Measurements from ENCODE around the gene HCN2.
"Not testable (repeated sequence)": the region's sequence is repeated elsewhere in the genome, so short reads cannot be mapped to it uniquely, and the experiment has no call there.

The HCN2 gene

DNA sequence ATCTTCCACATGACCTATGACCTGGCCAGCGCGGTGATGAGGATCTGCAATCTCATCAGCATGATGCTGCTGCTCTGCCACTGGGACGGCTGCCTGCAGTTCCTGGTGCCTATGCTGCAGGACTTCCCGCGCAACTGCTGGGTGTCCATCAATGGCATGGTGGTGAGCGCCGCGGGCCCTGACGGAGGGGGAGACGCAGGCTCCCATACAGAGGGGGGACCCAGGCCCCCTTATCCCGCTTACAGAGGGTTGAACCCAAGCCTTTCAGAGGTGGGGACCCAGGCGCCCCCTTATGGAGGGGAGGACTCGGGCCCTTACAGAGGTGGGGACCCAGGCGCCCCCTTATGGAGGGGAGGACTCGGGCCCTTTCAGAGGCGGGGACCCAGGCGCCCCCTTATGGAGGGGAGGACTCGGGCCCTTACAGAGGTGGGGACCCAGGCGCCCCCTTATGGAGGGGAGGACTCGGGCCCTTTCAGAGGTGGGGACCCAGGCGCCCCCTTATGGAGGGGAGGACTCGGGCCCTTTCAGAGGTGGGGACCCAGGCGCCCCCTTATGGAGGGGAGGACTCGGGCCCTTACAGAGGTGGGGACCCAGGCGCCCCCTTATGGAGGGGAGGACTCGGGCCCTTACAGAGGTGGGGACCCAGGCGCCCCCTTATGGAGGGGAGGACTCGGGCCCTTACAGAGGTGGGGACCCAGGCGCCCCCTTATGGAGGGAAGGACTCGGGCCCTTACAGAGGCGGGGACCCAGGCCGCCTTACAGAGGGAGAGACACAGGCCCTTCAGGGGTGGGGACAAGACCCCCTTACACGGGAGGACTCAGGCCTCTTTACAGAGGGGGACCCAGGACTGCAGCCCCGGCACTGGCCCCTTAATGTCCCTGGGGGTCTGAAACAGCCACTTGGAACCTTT is 15.6 kb downstream of the HCN2 start:
- DNase-seq (ENCODE audit: low spot score): not testable (repeated sequence)

DNA sequence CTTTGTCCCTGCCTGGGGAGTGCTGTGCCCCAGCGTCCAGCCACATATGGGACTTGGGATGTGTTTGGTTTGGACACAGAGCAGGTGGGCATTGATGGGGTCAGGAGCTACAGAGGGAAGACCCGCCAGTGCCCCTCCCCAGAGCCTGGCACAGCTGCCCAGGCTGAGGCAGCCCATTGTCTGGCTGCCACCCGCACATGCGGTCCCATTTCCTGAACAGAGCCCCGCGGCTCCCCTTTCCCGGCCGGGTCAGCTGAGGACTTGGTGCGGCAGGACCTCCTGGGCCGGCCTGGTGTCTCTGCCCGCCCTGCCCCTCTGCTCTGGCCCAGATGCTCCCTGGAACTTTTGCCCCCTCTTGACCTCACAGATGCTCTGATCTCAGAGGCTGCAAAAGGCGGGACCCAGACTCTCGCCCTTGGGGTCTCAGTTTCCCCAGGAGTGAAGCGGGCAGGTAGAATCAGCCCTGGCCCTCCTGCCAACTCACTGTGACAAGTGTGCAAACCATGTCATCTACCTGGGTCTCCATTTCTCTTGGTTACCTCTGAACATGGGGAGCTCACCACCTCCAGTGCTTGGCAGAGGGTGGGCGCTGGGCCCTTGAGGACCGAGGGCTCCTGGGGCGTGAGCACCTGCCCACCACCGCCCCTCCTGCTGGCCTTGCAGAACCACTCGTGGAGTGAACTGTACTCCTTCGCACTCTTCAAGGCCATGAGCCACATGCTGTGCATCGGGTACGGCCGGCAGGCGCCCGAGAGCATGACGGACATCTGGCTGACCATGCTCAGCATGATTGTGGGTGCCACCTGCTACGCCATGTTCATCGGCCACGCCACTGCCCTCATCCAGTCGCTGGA is 17.8 kb downstream of the HCN2 start:
- no peak for DNase-seq (ENCODE audit: low spot score)

DNA sequence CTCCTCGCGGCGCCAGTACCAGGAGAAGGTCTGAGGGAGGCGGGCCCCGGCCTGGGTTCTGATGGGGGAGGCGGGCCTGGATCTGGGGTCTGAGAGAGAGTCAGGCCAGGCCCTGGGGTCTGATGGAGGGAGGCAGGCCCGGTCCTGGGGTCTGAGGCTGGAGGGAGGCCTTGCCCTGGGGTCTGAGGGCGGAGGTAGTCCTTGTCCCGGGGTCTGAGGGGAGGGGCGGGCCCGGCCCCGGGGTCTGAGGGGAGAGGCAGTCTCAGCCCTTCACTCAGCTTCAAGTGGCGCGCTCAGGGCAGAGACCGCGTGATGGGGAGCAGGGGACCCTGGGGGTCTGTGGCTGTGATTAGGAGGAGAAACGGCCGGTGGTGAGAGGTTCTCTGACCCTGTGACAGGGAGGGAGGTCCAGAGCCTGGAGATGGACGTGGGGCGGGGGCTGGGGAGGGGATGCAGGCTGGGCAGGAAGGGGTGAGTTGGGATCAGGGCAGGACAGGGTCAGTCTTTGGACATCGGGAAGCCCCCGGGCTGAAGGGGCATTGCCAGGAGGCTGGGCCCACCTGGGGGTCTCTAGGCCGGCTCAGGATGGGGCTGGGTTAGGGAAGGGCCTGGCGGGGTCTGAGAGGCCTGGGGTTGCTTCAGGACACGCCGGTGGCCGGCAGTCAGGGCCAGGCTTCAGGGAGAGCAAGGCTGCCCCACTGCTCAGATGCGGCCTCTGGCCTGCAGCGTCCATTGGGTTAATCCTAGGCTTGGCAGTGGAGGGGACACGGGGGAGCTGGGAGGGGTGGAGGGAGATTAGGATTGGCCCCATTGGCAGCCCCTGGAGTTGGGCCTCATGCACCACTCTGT is 18.7 kb downstream of the HCN2 start:
- DNase-seq (ENCODE audit: low spot score): no peak

DNA sequence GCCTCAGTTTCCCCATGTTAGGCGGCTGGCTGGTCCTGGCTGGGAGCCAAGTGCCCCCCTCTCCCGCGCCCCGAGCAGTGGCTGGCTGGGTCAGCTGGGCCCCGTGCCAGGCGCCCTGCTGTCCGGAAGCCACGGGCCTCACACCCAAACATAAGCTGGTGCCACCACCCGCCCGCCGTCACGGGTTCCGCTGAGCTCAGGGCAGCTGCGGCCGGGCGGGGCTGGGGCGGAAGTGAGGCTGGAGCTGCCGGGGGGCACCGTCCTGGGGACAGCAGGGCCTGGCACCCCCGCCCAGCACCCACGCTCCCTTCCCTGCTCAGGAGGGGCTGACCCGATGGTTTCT is 19.3 kb downstream of the HCN2 start:
- no peak for DNase-seq (ENCODE audit: low spot score)

DNA sequence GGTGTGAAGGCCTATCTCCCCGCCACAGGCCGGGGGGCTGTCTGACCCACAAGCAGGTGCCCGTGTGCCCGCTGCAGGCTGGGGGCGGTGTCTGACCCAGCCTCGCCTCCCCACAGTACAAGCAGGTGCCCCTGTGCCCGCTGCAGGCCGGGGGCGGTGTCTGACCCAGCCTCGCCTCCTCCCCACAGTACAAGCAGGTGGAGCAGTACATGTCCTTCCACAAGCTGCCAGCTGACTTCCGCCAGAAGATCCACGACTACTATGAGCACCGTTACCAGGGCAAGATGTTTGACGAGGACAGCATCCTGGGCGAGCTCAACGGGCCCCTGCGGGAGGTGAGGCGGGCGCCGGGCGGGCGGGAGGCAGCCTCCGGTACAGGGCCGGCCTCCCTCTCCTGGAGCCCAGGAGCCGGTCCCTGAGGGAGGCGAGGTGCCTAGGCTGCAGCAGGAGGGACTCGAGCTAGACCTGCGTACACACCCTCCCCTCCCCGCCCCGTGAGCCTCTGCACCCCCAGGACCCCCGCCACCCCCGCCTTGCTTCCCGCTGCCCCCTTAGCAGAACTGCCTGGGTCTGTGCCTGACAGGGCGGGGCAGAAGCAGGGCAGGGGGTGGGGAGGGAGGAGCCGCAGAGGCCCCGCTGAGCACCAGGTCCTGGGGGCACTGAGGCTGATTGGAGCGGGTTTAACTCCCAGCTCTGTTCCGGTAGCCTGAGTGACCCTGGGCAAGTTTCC is 20.6 kb downstream of the HCN2 start:
- no peak for DNase-seq (ENCODE audit: low spot score)

DNA sequence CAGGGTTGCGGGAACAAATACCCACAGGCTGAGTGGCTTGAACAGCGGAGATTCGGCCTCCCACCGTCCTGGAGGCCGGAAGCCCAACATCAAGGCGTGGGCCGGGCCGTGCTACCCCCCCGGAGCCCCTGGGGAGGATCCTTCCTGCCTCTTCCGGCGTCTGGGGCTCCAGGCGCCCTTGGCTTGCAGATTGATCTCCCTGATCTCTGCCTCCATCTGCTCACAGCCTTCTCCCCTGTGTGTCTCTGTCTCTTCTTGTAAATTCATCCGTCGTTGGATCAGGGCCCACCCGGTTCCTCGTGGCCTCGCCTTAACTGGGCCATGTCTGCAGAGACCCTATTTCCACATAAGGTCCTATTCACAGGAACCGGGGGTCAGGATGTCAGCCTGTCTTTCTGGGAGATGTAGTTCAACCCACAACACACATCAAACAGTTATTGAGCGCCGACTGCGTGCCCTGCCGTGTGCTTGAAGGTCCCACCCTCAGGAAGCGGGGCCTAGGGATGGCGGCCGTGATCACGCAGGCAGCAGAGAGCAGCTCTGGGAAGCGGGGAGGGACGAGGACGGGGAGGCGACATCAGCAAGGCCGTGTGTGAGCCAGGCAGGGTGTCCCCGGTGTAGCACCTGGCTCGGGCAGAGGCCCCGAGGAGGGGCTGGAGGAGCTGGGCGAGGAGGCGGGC is 21.3 kb downstream of the HCN2 start:
- DNase-seq (ENCODE audit: low spot score): no peak

DNA sequence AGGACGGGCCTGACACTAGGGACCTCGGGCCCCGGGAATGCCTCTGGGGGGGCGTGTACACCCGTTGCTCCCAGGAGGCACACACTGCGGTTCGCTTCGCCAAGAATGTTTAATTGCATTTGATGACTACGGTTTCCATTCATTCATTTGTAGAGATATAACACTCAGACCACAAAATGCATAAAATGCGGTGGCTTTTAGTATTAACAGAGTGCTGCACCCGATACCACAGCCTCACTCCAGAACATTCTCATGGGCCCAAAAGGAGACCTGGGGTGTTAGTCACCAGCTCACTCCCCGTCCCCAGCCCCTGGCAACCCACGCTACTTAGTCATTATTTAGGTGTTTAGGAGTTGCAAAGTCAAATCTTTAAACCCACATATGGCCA is 21.8 kb downstream of the HCN2 start:
- peak; percentile 45 for DNase-seq (ENCODE audit: low spot score)

DNA sequence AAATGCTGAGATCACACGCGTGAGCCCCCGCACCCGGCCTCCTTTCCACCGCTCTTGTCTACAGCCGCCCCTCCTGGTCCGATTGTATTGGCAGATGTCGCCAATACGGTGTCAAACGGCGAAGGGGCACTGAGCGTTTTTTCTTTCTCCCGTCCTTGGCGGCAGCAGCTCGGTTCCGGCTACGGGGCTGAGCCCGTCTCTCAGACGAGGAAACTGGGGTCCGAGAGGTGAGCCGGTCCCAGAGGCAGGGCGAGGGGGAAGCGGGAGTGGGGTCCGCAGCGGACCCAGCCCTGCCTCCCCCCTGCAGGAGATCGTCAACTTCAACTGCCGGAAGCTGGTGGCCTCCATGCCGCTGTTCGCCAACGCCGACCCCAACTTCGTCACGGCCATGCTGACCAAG is 23.3 kb downstream of the HCN2 start:
- DNase-seq (ENCODE audit: low spot score): no peak

DNA sequence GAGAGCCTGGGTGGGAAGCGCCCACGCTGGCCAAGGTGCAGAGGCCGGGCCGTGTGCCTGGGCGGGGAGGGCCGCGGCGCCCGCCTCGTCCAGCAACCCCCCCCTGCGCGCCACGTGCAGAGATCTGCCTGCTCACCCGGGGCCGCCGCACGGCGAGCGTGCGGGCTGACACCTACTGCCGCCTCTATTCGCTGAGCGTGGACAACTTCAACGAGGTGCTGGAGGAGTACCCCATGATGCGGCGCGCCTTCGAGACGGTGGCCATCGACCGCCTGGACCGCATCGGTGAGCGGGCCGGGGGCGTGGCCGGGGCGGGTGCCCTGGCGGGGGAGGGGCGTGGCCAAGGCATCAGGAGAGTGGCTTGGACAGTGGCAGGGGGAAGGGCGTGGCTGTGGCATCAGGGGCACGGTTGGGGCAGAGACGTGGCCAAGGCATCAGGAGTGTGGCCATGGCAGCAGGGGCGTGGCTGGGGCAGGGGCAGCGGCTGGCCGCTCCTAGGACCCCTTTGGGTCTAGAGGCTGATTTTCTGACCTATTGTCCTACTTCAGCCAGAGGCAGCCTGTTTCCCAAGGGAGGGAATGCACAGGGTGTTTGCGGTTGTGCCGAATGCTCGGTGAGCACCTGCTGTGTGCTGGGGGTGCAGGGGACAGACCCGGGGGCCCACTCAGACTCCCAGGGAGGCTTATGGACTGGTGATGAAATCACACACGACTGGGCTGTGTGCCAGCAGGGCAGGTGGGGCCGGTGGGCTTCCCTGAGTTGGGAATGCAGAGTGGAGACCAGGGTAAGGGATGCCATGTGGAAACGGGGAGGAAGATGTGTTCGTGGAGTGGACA is 24.3 kb downstream of the HCN2 start:
- no peak for DNase-seq (ENCODE audit: low spot score)

DNA sequence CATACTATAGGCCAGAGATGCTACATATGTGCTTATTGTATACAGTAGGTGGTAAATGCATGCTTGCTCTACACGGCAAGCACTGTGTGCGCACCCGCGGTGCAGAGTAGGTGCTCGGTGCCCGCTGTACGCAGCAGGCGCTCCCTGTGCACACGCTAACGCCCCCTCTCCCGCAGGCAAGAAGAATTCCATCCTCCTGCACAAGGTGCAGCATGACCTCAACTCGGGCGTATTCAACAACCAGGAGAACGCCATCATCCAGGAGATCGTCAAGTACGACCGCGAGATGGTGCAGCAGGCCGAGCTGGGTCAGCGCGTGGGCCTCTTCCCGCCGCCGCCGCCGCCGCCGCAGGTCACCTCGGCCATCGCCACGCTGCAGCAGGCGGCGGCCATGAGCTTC is 25.9 kb downstream of the HCN2 start:
- peak; percentile 35 for DNase-seq (ENCODE audit: low spot score)

DNA sequence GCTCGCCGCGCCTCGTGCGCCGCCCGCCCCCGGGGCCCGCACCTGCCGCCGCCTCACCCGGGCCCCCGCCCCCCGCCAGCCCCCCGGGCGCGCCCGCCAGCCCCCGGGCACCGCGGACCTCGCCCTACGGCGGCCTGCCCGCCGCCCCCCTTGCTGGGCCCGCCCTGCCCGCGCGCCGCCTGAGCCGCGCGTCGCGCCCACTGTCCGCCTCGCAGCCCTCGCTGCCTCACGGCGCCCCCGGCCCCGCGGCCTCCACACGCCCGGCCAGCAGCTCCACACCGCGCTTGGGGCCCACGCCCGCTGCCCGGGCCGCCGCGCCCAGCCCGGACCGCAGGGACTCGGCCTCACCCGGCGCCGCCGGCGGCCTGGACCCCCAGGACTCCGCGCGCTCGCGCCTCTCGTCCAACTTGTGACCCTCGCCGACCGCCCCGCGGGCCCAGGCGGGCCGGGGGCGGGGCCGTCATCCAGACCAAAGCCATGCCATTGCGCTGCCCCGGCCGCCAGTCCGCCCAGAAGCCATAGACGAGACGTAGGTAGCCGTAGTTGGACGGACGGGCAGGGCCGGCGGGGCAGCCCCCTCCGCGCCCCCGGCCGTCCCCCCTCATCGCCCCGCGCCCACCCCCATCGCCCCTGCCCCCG is 26.5 kb downstream of the HCN2 start:
- no peak for DNase-seq (ENCODE audit: low spot score)

DNA sequence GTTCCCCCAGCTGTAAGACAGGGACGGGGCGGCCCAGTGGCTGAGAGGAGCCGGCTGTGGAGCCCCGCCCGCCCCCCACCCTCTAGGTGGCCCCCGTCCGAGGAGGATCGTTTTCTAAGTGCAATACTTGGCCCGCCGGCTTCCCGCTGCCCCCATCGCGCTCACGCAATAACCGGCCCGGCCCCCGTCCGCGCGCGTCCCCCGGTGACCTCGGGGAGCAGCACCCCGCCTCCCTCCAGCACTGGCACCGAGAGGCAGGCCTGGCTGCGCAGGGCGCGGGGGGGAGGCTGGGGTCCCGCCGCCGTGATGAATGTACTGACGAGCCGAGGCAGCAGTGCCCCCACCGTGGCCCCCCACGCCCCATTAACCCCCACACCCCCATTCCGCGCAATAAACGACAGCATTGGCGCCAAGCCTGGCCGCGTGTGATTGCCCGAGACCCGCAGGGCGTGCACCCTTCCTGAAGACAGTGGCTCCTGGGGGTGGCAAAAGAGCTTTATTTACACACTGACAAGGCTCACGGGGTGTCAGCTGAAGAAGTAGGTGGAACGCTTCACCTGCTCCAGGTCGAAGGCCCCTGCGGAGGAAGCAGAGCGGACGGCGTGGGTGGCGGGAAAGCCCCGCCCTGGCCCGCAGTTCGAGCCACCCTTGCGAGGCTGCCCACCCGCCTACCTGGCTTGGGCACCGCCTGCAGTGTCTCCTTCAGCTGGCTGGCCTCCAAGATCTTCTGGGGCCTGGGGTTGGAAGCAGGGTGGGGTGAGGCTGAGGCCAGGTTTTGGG is 27.3 kb downstream of the HCN2 start:
- DNase-seq (ENCODE audit: low spot score): no peak

DNA sequence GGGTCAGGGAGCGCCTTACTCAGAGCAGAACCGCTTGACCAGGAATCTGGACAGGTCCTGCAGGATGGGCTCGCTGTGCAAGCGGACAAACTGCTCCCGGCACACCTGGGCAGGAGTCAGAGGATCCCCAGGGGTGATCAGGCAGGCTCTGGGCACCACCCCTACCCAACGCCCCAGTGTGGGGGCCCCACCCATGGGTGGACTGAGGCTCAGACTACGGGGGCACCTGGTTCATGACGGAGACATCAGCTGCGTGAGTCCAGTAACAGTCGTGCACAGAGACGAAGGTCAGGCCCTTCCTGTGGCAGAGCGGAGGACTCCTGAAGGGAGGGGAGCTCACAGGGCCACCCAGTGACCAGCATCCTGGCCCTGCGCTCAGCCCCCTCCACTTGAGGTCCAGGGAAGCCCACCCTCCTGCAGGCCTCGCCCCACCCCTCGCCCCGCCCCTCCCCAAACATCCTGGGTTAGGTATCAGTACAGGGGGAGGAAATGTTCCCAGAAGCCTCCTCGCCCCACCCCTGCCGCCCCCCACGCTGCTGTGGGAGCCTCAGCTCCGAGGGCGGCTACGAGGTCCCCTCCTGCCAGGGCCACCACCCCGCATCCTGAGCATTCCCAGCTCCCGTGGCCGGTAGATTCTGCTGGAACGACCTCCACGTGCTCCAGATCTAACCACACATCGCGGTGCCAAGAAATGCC is 28.0 kb downstream of the HCN2 start:
- no peak for DNase-seq (ENCODE audit: low spot score)

DNA sequence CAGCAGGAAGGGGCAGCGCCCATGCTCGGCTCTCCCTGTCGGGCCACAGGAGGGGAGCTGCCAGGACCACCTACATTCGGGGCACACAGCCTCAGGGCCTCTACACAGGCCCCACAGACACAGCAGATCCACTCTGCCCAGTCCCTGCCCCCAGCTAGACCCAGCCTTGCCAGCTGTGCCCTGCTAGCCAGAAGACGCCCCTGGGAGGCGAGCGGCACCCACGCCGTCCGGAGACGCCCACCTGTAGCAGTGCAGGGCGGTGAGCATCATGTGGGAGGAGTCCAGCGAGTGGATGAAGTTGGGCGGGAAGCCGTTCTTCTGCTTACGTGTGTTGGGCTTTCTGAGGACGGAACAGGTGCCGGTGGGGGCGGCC is 28.6 kb downstream of the HCN2 start:
- DNase-seq (ENCODE audit: low spot score): no peak

DNA sequence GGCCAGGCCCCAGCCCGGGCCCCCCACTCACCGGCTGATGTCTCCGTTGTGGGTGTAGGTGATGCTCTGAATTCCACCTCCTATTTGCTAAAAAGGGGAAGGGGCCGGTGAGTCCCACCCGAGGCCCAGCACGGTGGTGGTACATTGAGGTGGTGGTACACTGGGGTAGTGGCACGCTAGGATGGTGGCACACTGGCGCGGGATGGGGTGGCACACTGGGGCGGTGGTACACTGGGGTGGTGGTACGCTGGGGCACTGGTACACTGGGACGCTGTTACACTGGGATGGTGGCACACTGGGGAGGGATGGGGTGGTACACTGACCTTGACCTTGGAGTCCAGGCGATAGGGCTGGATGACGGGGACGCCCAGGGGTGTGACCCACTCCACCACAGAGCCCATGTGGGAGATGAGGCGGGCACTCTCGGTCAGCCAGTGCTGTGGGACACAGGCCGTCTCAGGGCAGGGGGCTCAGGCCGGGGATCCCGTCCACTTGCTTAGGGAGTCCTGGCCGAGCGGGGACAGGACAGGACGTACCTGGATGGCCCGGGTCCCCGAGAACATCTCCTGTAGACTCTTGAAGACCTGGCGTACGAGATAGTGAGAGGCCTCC is 29.1 kb downstream of the HCN2 start:
- no peak for DNase-seq (ENCODE audit: low spot score)

DNA sequence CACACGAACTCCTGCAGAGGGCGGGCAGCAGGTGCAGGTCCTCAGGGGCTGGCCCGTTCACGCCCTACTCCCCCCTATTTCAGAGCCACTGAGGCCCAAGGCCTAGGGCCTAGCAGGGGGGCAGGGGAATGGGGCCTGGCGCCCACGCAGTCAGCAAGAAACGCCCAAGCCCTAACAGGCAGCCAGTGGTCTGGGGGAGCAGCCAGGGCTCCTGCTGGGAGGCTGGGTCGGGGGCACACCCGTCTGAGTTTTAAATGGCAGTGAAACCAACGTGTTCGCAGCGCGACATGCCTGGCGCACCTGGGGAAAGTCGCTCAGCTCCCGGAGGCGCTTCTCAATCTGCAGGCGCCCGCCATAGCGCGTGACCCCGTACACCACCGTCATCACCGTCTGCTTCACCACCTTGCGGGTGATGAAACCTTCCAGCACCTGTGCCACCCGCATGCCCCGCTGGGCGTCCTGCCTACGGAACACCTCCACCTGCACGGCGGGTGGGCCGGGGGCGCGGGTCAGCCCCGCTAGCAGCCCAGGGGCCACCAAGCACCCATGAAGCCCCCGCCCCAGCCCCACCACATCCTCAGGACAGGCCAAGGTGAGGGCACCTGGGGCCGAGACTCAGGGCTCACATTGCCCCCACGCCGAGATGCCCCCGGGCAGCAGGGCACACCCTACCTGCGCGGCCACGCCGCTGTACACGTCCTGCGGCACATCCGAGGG is 29.8 kb downstream of the HCN2 start:
- DNase-seq (ENCODE audit: low spot score): no peak

DNA sequence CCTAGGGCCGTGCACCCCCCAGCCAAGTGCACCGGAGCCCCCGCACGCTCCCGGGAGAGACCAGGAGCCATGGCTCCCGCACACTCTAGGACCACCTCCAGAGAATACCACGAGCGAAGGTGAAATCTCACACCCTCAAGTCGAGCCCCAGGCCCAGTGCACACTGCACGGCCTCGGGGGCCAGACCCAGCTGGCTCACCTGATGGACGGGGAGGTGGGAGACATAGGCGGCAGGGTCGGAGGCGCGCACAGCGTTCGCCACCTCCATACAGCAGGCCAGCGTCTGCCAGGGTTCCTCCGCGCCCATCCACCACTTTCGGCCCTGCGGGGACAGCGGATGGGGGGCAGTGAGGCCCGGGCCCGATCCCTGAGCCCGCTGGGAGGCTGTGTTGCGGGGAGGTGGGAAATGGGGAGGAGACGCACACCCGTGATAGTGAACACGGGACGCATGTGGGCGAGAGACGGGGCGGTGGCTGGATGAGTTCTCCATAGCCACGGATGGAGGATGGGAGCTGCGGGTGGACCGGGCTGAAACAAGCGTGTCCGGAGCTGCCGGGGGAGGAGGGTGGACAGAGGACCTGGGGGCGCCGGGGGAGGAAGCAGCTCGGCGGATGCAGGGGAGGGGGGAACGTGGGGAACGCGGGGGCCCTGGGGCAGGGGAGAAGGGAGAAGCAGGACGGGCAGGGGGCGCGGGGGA is 30.6 kb downstream of the HCN2 start:
- no peak for DNase-seq (ENCODE audit: low spot score)
